ENCODE measurements around the gene BST2. TPM values are rescaled to one million over a fixed set of nuclear protein-coding genes. Genes with fewer than 3 reads are reported as not detected.
A peak's percentile ranks its signal among the peaks of the same experiment; 100 is the strongest.

BST2 gene
- total RNA-seq (100 to 1,000 TPM in 1 of 5 experiments, 10 to 100 TPM in 4; 29.9 to 221 (median 57.1) TPM), polyA plus RNA-seq (100 to 1,000 TPM; 105 to 115 TPM), total RNA-seq (17.0 reads per million, percentile 47 among the genes with 10 or more reads in this experiment)

GRCh38 chr19:17405250-17406045 lies at the start of gene BST2:
Gene BST2, minus strand, starts transcription at chr19:17405630. Its CDS starts 55 bp downstream, at chr19:17405575.
- Histone ChIP-seq H3K27me3 (ENCODE audit: control insufficient read depth in 2 of 2, insufficient read depth in 2 of 2, low read length in 2 of 2) (no peaks in the 10 kb centered on the region), H3K27ac (ENCODE audit: low read depth, low read length) (peak within 1 kb of the TSS; percentile 83), H3K4me3 (ENCODE audit: low read length) (peak within 1 kb of the TSS; percentile 81), H3K9me3 (ENCODE audit: control insufficient read depth in 2 of 3, low read length in 3 of 3) (no peaks in the 10 kb centered on the region), H3K36me3 (ENCODE audit: control insufficient read depth in 2 of 3, insufficient read depth in 3 of 3, low read length in 3 of 3) (peaks cover 0 to 15% (median 0%) of the 10 kb centered on the region in 3 experiments), H3K4me1 (ENCODE audit: control insufficient read depth in 2 of 2, insufficient read depth in 2 of 2, low read length in 2 of 2) (peaks cover 0 to 12% of the 10 kb centered on the region in 2 donors)
- ChIA-PET POLR2A (interaction anchor here (0.5 to 4.7 kb wide), 7 partner anchors 10 to 1513 kb away, joined by 3 to 33 read pairs (median 3); partner anchors contain the start of gene MVB12A), CTCF (interaction anchor here (0.6 to 1.9 kb wide), 3 partner anchors 14 to 442 kb away, joined by 3 to 7 read pairs (median 3); partner anchors contain the start of genes JAK3 and MVB12A)
- peak; percentile 90 for ATAC-seq
- Mint-ChIP-seq H3K9me3 (no peaks in the 10 kb centered on the region), H3K27ac (peak within 1 kb of the TSS; percentile 81 to 98 (median 88)), H3K36me3 (peaks cover 0 to 26% (median 0%) of the 10 kb centered on the region in 5 donors), H3K27me3 (peaks cover 0 to 2% (median 0%) of the 10 kb centered on the region in 5 donors), H3K4me3 (peak within 1 kb of the TSS; percentile 80 to 98 (median 95)), H3K4me1 (peaks cover 20 to 47% (median 35%) of the 10 kb centered on the region in 7 donors)
- intact Hi-C loops (cut with micrococcal nuclease), result loop anchor here (1.0 to 5.0 kb wide), 7 partner anchors 10 to 107 kb away; partner anchors contain the start of genes DDA1 (in 1 of the 2), GTPBP3 (in 1 of the 2), MRPL34 (in 1 of the 2) and MVB12A (in 1 of the 2)
- peak in 6 of 9 donors; percentile 20 to 69 (median 50) for DNase-seq

DNA sequence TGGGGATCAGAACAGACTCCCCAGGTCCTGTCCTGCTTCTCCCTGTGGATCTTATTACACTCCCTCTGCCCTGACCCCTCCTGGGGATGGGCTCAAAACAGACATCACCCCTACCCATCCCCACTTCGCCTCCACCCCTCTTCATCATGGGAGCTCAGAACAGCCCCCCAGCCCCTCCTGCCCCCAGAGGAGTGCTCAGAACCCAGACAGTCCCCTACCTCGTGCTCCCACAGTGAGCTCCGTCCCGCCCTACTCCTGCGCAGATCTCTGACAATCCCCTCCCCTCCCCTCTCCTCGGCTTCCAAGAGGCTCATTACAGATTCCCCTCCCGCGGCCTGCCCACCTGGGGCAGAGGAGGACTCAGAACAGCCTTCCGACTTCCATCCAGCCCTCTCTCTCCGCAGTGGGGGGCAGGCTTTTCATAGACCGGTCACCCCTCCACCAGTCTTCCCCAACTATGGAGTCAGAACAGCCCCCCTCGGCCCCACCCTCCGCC lies 49.2 kb upstream of the BST2 start:
- intact Hi-C loops (cut with micrococcal nuclease), result no loop called here
- no peak overlapping the region for H3K4me3 Mint-ChIP-seq

GRCh38 chr19:17451820-17452219 lies 46.4 kb upstream of the BST2 start:
- H3K27ac ChIP-seq (ENCODE audit: low read depth, low read length), result no peak overlapping the region
- H3K4me1 ChIP-seq (ENCODE audit: control insufficient read depth in 2 of 2, insufficient read depth in 2 of 2, low read length in 2 of 2), result no peaks in the 10 kb centered on the region
- POLR2A ChIA-PET, result no interaction called here
- Mint-ChIP-seq H3K4me1 (peaks cover 0 to 20% (median 15%) of the 10 kb centered on the region in 7 donors), H3K9me3 (peaks cover 0 to 3% (median 0%) of the 10 kb centered on the region in 11 donors), H3K36me3 (no peaks in the 10 kb centered on the region), H3K27me3 (peaks cover 12 to 48% (median 22%) of the 10 kb centered on the region in 5 donors), H3K4me3 (no peak overlapping the region), H3K27ac (no peak overlapping the region)
- peaks cover 0 to 3% of the 10 kb centered on the region in 2 donors for H3K27me3 ChIP-seq (ENCODE audit: control insufficient read depth in 2 of 2, insufficient read depth in 2 of 2, low read length in 2 of 2)
- no peaks in the 10 kb centered on the region for H3K9me3 ChIP-seq (ENCODE audit: control insufficient read depth in 2 of 3, low read length in 3 of 3)
- no peak for DNase-seq
- no peak overlapping the region for H3K4me3 ChIP-seq (ENCODE audit: low read length)
- CTCF ChIA-PET, result interaction anchor here (1.4 kb wide), 1 partner anchor 14 kb away, joined by 4 read pairs; no protein-coding TSS in a partner anchor
- no peak for ATAC-seq
- H3K36me3 ChIP-seq (ENCODE audit: control insufficient read depth in 2 of 3, insufficient read depth in 3 of 3, low read length in 3 of 3), result no peaks in the 10 kb centered on the region
- intact Hi-C loops (cut with micrococcal nuclease), result loop anchor here in 1 of 2 donors (2.0 kb wide), 1 partner anchor 15 kb away; no protein-coding TSS in a partner anchor

More for the DNA sequence above, 49.2 kb upstream of the BST2 start:
- H3K9me3 ChIP-seq (ENCODE audit: control insufficient read depth in 2 of 3, low read length in 3 of 3), result no peaks in the 10 kb centered on the region
- no peak overlapping the region for H3K27ac ChIP-seq (ENCODE audit: low read depth, low read length)
- Mint-ChIP-seq H3K4me1 (peaks cover 0 to 18% (median 14%) of the 10 kb centered on the region in 7 donors), H3K27ac (no peak overlapping the region), H3K36me3 (no peaks in the 10 kb centered on the region), H3K27me3 (peaks cover 26 to 60% (median 35%) of the 10 kb centered on the region in 5 donors), H3K9me3 (peaks cover 0 to 3% (median 0%) of the 10 kb centered on the region in 11 donors)
- H3K4me1 ChIP-seq (ENCODE audit: control insufficient read depth in 2 of 2, insufficient read depth in 2 of 2, low read length in 2 of 2), result no peaks in the 10 kb centered on the region
- DNase-seq (no peak), ATAC-seq (no peak)
- ChIA-PET POLR2A (no interaction called here), CTCF (interaction anchor here (0.7 to 1.2 kb wide), 3 partner anchors 24 to 119 kb away, joined by 3 to 5 read pairs (median 3); no protein-coding TSS in a partner anchor)
- H3K4me3 ChIP-seq (ENCODE audit: low read length), result no peak overlapping the region
- H3K36me3 ChIP-seq (ENCODE audit: control insufficient read depth in 2 of 3, insufficient read depth in 3 of 3, low read length in 3 of 3), result no peaks in the 10 kb centered on the region
- peaks cover 0 to 3% of the 10 kb centered on the region in 2 donors for H3K27me3 ChIP-seq (ENCODE audit: control insufficient read depth in 2 of 2, insufficient read depth in 2 of 2, low read length in 2 of 2)

DNA sequence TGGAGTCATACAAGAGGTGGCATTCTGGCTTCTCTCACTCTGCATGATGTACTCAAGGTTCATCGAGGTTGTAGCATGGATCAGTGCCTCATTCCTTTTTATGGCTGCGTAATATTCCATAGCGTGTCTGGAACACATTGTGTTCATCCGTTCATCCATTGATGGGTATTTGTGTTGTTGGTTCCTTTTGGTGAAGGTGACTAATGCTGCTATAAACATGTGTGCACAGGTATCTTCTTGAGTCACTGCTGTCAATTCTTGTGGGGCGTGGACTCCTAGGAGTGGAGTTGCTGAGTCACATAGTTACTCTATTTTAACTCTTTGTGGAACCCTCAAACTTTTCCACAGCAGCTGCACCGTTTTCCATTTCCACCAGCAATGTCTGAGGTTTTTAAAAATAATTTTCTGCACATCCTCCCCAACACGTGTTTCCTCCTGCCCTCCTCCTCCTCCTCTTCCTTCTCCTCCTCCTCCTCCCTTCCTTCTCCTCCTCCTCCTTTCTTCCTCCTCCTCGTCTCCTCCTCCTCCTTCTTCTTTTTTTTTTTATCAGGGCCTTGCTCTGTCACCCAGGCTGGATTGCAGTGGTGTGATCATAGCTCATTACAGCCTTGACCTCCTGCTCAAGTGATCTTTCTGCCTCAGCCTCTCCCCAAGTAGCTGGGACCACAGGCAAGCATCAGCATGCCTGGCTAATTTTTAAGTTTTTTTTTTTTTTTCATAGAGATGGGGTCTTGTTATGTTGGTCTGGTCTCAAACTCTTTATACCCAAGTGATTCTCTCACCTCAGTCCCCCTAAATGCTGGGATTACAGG lies 45.0 kb upstream of the BST2 start:
- H3K27me3 Mint-ChIP-seq, result peaks cover 5 to 41% (median 16%) of the 10 kb centered on the region in 5 donors
- H3K4me3 ChIP-seq (ENCODE audit: low read length), result no peak overlapping the region
- H3K27me3 ChIP-seq (ENCODE audit: control insufficient read depth in 2 of 2, insufficient read depth in 2 of 2, low read length in 2 of 2), result no peaks in the 10 kb centered on the region
- peaks cover 0 to 3% (median 0%) of the 10 kb centered on the region in 11 donors for H3K9me3 Mint-ChIP-seq
- no peaks in the 10 kb centered on the region for H3K36me3 ChIP-seq (ENCODE audit: control insufficient read depth in 2 of 3, insufficient read depth in 3 of 3, low read length in 3 of 3)
- H3K9me3 ChIP-seq (ENCODE audit: control insufficient read depth in 2 of 3, low read length in 3 of 3), result no peaks in the 10 kb centered on the region
- no peak overlapping the region for H3K27ac ChIP-seq (ENCODE audit: low read depth, low read length)
- POLR2A ChIA-PET, result interaction anchor here (0.6 kb wide), 1 partner anchor 72 kb away, joined by 7 read pairs; no protein-coding TSS in a partner anchor
- ATAC-seq (no peak), DNase-seq (peak in 1 of 9 donors; percentile 32)
- CTCF ChIA-PET, result interaction anchor here (0.6 to 1.4 kb wide), 3 partner anchors 15 to 106 kb away, joined by 3 to 4 read pairs (median 4); no protein-coding TSS in a partner anchor
- H3K27ac Mint-ChIP-seq, result peak overlapping the region in 1 of 9 donors; percentile 44
- peak overlapping the region in 9 of 10 donors; percentile 22 to 71 (median 48) for H3K4me3 Mint-ChIP-seq
- H3K4me1 Mint-ChIP-seq, result peaks cover 0 to 20% (median 13%) of the 10 kb centered on the region in 7 donors
- H3K4me1 ChIP-seq (ENCODE audit: control insufficient read depth in 2 of 2, insufficient read depth in 2 of 2, low read length in 2 of 2), result no peaks in the 10 kb centered on the region
- intact Hi-C loops (cut with micrococcal nuclease), result no loop called here
- no peaks in the 10 kb centered on the region for H3K36me3 Mint-ChIP-seq

GRCh38 chr19:17448131-17448967 lies 42.9 kb upstream of the BST2 start, which contains the start of gene TMEM221:
Gene TMEM221, minus strand, starts transcription at chr19:17448668. Its CDS starts 206 bp downstream, at chr19:17448462.
- H3K9me3 Mint-ChIP-seq, result peaks cover 0 to 3% (median 0%) of the 10 kb centered on the region in 11 donors
- POLR2A ChIA-PET, result no interaction called here

More at GRCh38 chr19:17448131-17448967, 42.9 kb upstream of the BST2 start, which contains the start of gene TMEM221:
- Mint-ChIP-seq H3K36me3 (no peaks in the 10 kb centered on the region), H3K4me1 (peaks cover 0 to 16% (median 10%) of the 10 kb centered on the region in 7 donors), H3K27me3 (peaks cover 2 to 26% (median 8%) of the 10 kb centered on the region in 5 donors), H3K4me3 (peak within 1 kb of the TSS in 9 of 10 donors; percentile 16 to 68 (median 58)), H3K27ac (no peak within 1 kb of the TSS)
- peak; percentile 89 for ATAC-seq
- Histone ChIP-seq H3K27me3 (ENCODE audit: control insufficient read depth in 2 of 2, insufficient read depth in 2 of 2, low read length in 2 of 2) (no peaks in the 10 kb centered on the region), H3K4me1 (ENCODE audit: control insufficient read depth in 2 of 2, insufficient read depth in 2 of 2, low read length in 2 of 2) (no peaks in the 10 kb centered on the region), H3K27ac (ENCODE audit: low read depth, low read length) (no peak within 1 kb of the TSS), H3K9me3 (ENCODE audit: control insufficient read depth in 2 of 3, low read length in 3 of 3) (no peaks in the 10 kb centered on the region), H3K36me3 (ENCODE audit: control insufficient read depth in 2 of 3, insufficient read depth in 3 of 3, low read length in 3 of 3) (no peaks in the 10 kb centered on the region), H3K4me3 (ENCODE audit: low read length) (peak within 1 kb of the TSS; percentile 39)
- peak; percentile 37 to 67 (median 50) for DNase-seq
- CTCF ChIA-PET, result interaction anchor here (1.0 kb wide), 1 partner anchor 55 kb away, joined by 3 read pairs; the partner anchor contains the start of gene CCDC194
- intact Hi-C loops (cut with micrococcal nuclease), result loop anchor here in 1 of 2 donors (1.0 kb wide), 1 partner anchor 53 kb away; no protein-coding TSS in a partner anchor
